Ovary (tissue), 10 donors: ENCODE results near the gene GLYATL1. TPM values are rescaled to one million over a fixed set of nuclear protein-coding genes. Genes with fewer than 3 reads are reported as not detected.

Experiments used
- DNase-seq, 5 donors: peaks; one replicate each; pipeline ENCODE4 v3.0.0-alpha.2; 2019 to 2020
- H3K27ac ChIP-seq, 2 donors: fragments of 200-600 bp; one replicate each; pipeline versions ENCODE4 v1.5.1 to v1.8.0; 2019 to 2022
- H3K27me3 ChIP-seq: fragments of 200-600 bp; one replicate; pipeline ENCODE4 v1.8.0; 2022
- H3K36me3 ChIP-seq: fragments of 200-600 bp; sonication (generic); one replicate; pipeline ENCODE4 v1.5.1; 2019
- H3K4me1 ChIP-seq: one replicate; pipeline ENCODE4 v1.8.1; 2013; ENCODE audit warnings: mild to moderate bottlenecking, moderate library complexity; ENCODE audit not compliant: insufficient read depth
- H3K4me3 ChIP-seq: fragments of 200-600 bp; sonication (generic); one replicate; pipeline ENCODE4 v1.5.1; 2017
- H3K9me3 ChIP-seq, 2 donors: fragments of 200-600 bp in 1 of 2; sonication (generic) in 1 of 2; one replicate each; pipeline versions ENCODE4 v1.5.1 to v1.8.1; 2013 to 2019; ENCODE audit warnings: mild to moderate bottlenecking in 1 of 2, moderate library complexity in 1 of 2
- CTCF ChIP-seq, 3 donors: fragments of 450-650 bp in 2 of 3; fragments of 200-600 bp in 1 of 3; IDR thresholded peaks; one replicate each; pipeline versions ENCODE4 v1.5.1 to v1.8.0; 2016 to 2022; ENCODE audit warnings: antibody characterized with exemption in 3 of 3, mild to moderate bottlenecking in 1 of 3
- EP300 ChIP-seq: sonication (generic); formaldehyde crosslinking; IDR thresholded peaks from one replicate; pipeline ENCODE4 v1.6.1; 2017; ENCODE audit warnings: antibody characterized with exemption
- POLR2A ChIP-seq: fragments of 450-650 bp; IDR thresholded peaks from one replicate; pipeline ENCODE4 v1.6.1; 2017; ENCODE audit warnings: antibody characterized with exemption, mild to moderate bottlenecking, moderate library complexity
- WGBS, 3 donors: extraction: QIAGEN DNeasy Blood & Tissue Kit in 1 of 3; methylation state at CpG; one replicate each; pipeline versions ENCODE4 v1.1.5 to v1.1.7; 2013 to 2017; 5-methylcytosine and 5-hydroxymethylcytosine counted together
- intact Hi-C, 4 donors: fragments of 100-400 bp; cut with DNase I; formaldehyde crosslinking; loops; one replicate each; pipeline versions ENCODE4 v1.11.0 to v1.15.1; 2022 to 2023
- long read RNA-seq, 3 donors: library from polyadenylated mRNA in 2 of 3; unstranded in 2 of 3; transcript quantifications; one replicate each; pipeline ENCODE4 v2.0.0 and lab custom pipeline, GENCODE V29; 2021 to 2026
- polyA plus RNA-seq, 2 donors: library from polyadenylated mRNA; stranded (reverse); fragments of 200-250 nt in 1 of 2; fragments of 350-450 nt in 1 of 2; fragmentation: Illumina TruSeq in 1 of 2; extraction: RNeasy Lipid Tissue Mini Kit (QIAGEN cat#74804) in 1 of 2; gene quantifications; one replicate each; pipeline ENCODE4 v1.2.3, GENCODE V29; 2013 to 2014
- total RNA-seq, 7 donors: library from RNA; depleted of rRNA in 2 of 7; stranded (reverse); fragments of >200 nt in 2 of 7; fragmentation: NEBNext Ultra II Directional in 3 of 7; extraction: Animal tissue kit (Norgen Biotek cat#: 25700) in 3 of 7; gene quantifications; one replicate each; pipeline versions ENCODE4 v1.1.0 to v1.2.4, GENCODE V29; 2016 to 2023
- donor health status: DM: no; HTN: no; CAD: no; lungs with moderate emphysema.
- donor health status: DM: no; HTN: no; CAD: no.
- donor health status: Bipolar disorder and iron deficiency.
- donor health status: DM: yes; HTN: yes; CAD: no.
- donor health status: DM: no; HTN: no; CAD: no.
- donor health status: DM: yes; HTN: yes; CAD: no.

Gene GLYATL1
- 1 to 10 TPM in 1 of 7 donors, under 1 TPM in 1, not detected in 5; 0.23 to 1.5 TPM for total RNA-seq
- under 1 TPM in 1 of 2 donors, not detected in 1; 0.02 TPM for polyA plus RNA-seq
- long read RNA-seq, donor 1 = 0 reads
- long read RNA-seq, donor 2 = 0 reads
- long read RNA-seq, donor 3 = 0 reads

GRCh38 chr11:58939277-58939676 is at the start of gene GLYATL1:
Gene GLYATL1, plus strand, starts transcription at chr11:58939488. Its CDS starts 7,600 bp downstream, at chr11:58947088.
- 66 to 81% (median 73%) methylated on average over 4 of the region's 4 CpGs for WGBS, 3 donors
- no peaks in the 10 kb centered on the region for H3K27me3 ChIP-seq
- H3K4me3 ChIP-seq = no peak within 1 kb of the TSS
- H3K27ac ChIP-seq = no peak within 1 kb of the TSS
- TF ChIP-seq CTCF (IDR thresholded peaks at IDR 0.05) (no peak), EP300 (no peak), POLR2A (no peak)
- no peaks in the 10 kb centered on the region for H3K9me3 ChIP-seq
- intact Hi-C loops = no loop called here
- no peak for DNase-seq
- no peaks in the 10 kb centered on the region for H3K36me3 ChIP-seq
- H3K4me1 ChIP-seq = no peaks in the 10 kb centered on the region

DNA sequence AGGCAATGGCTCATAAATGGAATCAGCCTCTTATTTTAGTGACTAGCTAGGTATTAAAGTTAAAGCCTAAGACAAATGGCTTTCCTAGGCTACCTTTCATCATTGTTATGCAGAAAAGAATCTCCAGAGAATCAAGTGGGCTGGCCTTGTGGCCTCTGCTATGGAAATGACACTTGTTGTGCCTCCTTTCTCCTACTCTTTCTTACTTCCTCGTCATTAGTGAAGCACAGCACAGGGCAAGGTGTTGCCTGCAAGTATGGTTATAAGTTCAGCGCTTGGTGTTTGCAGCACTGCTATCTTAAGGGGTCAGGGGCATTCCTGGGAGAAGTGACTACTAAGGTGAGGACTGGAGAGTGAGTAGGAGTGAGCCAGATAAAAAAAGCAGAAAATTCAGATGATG is 45.4 kb upstream of the GLYATL1 start:
- TF ChIP-seq POLR2A (no peak), EP300 (no peak), CTCF (IDR thresholded peaks at IDR 0.05) (no peak)
- intact Hi-C loops = no loop called here
- H3K36me3 ChIP-seq = no peaks in the 10 kb centered on the region
- no peak overlapping the region for H3K4me3 ChIP-seq
- 41 to 71% (median 52%) methylated on average over 2 of the region's 2 CpGs for WGBS, 3 donors
- no peaks in the 10 kb centered on the region for H3K9me3 ChIP-seq
- DNase-seq = no peak
- H3K27me3 ChIP-seq = no peaks in the 10 kb centered on the region
- no peaks in the 10 kb centered on the region for H3K4me1 ChIP-seq
- H3K27ac ChIP-seq = no peak overlapping the region

DNA sequence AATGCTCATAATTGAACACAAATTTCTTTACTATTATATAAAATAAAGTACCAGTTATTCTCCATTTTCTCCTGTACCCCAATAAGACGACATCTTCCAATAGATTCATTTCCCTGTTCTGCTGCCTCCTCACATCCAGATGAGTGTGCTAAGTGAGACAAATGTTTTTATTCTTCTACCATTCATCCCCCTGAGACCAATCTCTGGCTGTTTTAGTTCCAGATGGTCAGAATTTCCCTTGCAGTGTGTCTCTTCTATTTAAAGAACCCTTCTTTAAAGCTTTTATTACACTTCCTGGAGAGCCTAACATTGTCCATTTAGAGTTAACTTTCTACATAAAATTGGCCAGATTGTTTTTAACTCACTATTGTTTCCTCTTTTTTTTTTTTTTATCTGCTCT is 41.2 kb upstream of the GLYATL1 start:
- 44 to 82% (median 81%) methylated on average over 1 of the region's 1 CpG for WGBS, 3 donors
- Histone ChIP-seq H3K4me3 (no peak overlapping the region), H3K27ac (no peak overlapping the region), H3K4me1 (no peaks in the 10 kb centered on the region), H3K27me3 (no peaks in the 10 kb centered on the region), H3K9me3 (no peaks in the 10 kb centered on the region), H3K36me3 (no peaks in the 10 kb centered on the region)
- DNase-seq = no peak
- intact Hi-C loops = no loop called here
- TF ChIP-seq EP300 (no peak), POLR2A (no peak), CTCF (IDR thresholded peaks at IDR 0.05) (no peak)

DNA sequence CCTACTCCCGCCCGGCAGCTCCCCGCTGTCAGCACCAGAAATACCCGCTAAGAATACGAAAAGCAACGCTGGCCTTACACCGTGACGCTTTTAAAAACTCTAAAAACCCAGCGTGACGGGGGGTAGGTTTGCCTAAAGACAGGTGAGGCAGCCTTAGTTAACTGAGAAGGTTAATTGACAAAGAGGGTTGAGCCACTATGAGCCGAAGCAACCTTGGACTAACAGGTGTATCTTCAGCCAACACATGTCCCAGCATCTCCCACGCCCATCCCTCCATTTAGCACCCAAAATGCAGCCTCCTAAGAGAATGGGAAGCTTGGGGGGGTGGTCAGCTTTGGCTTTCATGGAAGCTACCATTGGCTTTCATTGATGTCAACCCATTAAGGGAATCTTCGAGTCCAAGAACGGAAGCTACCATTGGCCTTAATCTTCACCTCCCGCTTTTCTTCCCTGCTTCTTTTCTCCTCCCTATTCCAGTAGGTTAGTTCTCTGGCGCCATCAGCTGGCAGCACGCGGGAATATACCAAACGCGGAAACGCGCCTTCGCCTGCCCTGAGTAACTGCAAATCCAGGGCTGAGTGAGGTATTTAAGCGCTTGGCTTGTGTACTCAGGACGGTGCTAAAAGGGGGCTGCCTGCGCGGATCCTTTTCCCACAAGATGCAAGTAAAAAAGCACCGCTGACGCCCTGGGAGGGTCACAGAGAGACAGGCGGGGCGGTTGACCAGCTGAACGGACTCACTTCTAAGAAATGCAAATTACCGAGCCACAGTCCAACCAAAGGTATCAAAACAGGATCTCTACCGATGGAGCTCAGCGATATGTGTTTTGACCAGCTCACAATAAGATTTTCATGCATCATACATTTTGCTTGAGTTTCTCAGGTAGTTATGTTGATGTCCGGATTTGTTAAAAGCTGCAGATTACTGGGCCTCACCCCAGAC is 38.5 kb upstream of the GLYATL1 start:
- no peak overlapping the region for H3K27ac ChIP-seq
- H3K4me1 ChIP-seq = no peaks in the 10 kb centered on the region
- H3K36me3 ChIP-seq = no peaks in the 10 kb centered on the region
- H3K4me3 ChIP-seq = no peak overlapping the region
- no peaks in the 10 kb centered on the region for H3K27me3 ChIP-seq
- 24 to 48% (median 38%) methylated on average over 36 of the region's 36 CpGs for WGBS, 3 donors
- DNase-seq = peak in 1 of 5 donors; percentile 35
- intact Hi-C loops = loop anchor here in 1 of 4 donors (5.0 kb wide), 1 partner anchor 743 kb away; no protein-coding TSS in a partner anchor
- H3K9me3 ChIP-seq = no peaks in the 10 kb centered on the region
- TF ChIP-seq EP300 = no peak
- no peak for TF ChIP-seq POLR2A
- TF ChIP-seq CTCF (IDR thresholded peaks at IDR 0.05) = no peak
